Natural killer cell treated with Interleukin-12 subunit alpha and Interleukin-12 subunit beta and Interleukin-15 and Interleukin-18, amount 100 ng/mL, for 72 hours (primary cell): ENCODE measurements around the gene PCDHGB7. TPM values are rescaled to one million over a fixed set of nuclear protein-coding genes. Genes with fewer than 3 reads are reported as not detected.
A peak's percentile ranks its signal among the peaks of the same experiment; 100 is the strongest.
"Not testable (repeated sequence)": the region's sequence is repeated elsewhere in the genome, so short reads cannot be mapped to it uniquely, and the experiment has no call there.

Experiments
- ATAC-seq, 2 donors: fragments of 150-1000 bp; cut with Tn5 transposase in 1 of 2; sonication (Bioruptor Pico), chemical (Tn5 transposase) in 1 of 2; 2 replicates each; pipeline ENCODE4 v1.10.0; 2021
- DNase-seq: peaks from one replicate; pipeline ENCODE4 v3.0.0; 2022; ENCODE audit warnings: low spot score
- H3K27ac Mint-ChIP-seq, 2 donors: 1 replicate in 1 of 2; 2 replicates in 1 of 2; pipeline ENCODE4 v1.8.0; 2022; ENCODE audit warnings: mixed read lengths in 2 of 2, mild to moderate bottlenecking in 1 of 2, moderate library complexity in 1 of 2
- H3K27me3 Mint-ChIP-seq, 2 donors: 1 replicate in 1 of 2; 2 replicates in 1 of 2; pipeline ENCODE4 v1.8.0; 2022; ENCODE audit warnings: mixed read lengths in 2 of 2
- H3K36me3 Mint-ChIP-seq: one replicate; pipeline ENCODE4 v1.8.0; 2022; ENCODE audit warnings: mixed read lengths
- H3K4me1 Mint-ChIP-seq, 2 donors: 1 replicate in 1 of 2; 2 replicates in 1 of 2; pipeline ENCODE4 v1.8.0; 2022; ENCODE audit warnings: low read depth in 2 of 2, mixed read lengths in 2 of 2, mild to moderate bottlenecking in 1 of 2
- H3K4me3 Mint-ChIP-seq: one replicate; pipeline ENCODE4 v1.8.0; 2022; ENCODE audit warnings: mixed read lengths
- H3K9me3 Mint-ChIP-seq: 2 replicates; pipeline ENCODE4 v1.8.0; 2022; ENCODE audit warnings: mixed read lengths
- total RNA-seq, 2 donors: library from RNA; stranded (reverse); gene quantifications; one replicate each; pipeline ENCODE4 v1.2.3, GENCODE V29; 2022

PCDHGB7 gene
- total RNA-seq: under 1 TPM; 0.33 to 0.95 TPM

DNA sequence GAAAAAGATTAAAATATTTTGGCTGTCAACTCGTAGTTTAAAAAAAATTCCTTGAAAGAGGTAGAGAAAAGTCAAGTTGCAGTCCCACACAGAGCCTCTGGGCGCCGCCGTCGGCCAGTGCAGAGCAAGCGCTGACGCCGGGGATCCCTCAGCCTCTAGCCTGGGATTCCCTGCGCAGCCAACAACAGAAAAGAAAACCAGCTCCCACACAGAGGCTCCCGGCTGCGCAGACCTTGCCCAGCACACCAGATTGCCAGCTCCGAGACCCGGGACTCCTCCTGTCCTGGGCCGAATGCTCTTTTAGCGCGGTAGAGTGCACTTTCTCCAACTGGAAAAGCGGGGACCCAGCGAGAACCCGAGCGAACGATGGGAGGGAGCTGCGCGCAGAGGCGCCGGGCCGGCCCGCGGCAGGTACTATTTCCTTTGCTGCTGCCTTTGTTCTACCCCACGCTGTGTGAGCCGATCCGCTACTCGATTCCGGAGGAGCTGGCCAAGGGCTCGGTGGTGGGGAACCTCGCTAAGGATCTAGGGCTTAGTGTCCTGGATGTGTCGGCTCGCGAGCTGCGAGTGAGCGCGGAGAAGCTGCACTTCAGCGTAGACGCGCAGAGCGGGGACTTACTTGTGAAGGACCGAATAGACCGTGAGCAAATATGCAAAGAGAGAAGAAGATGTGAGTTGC, at the start of gene PCDHGB7:
PCDHGB7 (plus strand) TSS at position 184 of the 679 bp plus-strand sequence; CDS start at position 367, 183 bp downstream.
- Mint-ChIP-seq H3K4me3 (peak within 1 kb of the TSS; percentile 76), H3K27me3 (peaks cover 35 to 78% of the 10 kb centered on the region in 2 donors), H3K4me1 (peaks cover 20 to 51% of the 10 kb centered on the region in 2 donors), H3K27ac (peak within 1 kb of the TSS in 1 of 2 donors; percentile 18), H3K36me3 (peaks cover 30% of the 10 kb centered on the region)
- peak; percentile 82 to 92 for ATAC-seq
- peak; percentile 76 for DNase-seq
- H3K9me3 Mint-ChIP-seq: not testable (repeated sequence)

- DNase-seq (no peak), ATAC-seq (peak in 1 of 2 donors; percentile 44)
- Mint-ChIP-seq H3K4me1 (peaks cover 4 to 8% of the 10 kb centered on the region in 2 donors), H3K27me3 (peaks cover 47 to 63% of the 10 kb centered on the region in 2 donors), H3K27ac (no peak within 1 kb of the TSS), H3K4me3 (peak within 1 kb of the TSS; percentile 80), H3K36me3 (peaks cover 18% of the 10 kb centered on the region), H3K9me3 (peaks cover 6% of the 10 kb centered on the region)
Measured at GRCh38 chr5:141369994-141370848, 47.3 kb upstream of the PCDHGB7 start, which contains the start of gene PCDHGB3. PCDHGB3 (plus strand) TSS chr5:141370242; CDS start chr5:141370395, 153 bp downstream.

DNA sequence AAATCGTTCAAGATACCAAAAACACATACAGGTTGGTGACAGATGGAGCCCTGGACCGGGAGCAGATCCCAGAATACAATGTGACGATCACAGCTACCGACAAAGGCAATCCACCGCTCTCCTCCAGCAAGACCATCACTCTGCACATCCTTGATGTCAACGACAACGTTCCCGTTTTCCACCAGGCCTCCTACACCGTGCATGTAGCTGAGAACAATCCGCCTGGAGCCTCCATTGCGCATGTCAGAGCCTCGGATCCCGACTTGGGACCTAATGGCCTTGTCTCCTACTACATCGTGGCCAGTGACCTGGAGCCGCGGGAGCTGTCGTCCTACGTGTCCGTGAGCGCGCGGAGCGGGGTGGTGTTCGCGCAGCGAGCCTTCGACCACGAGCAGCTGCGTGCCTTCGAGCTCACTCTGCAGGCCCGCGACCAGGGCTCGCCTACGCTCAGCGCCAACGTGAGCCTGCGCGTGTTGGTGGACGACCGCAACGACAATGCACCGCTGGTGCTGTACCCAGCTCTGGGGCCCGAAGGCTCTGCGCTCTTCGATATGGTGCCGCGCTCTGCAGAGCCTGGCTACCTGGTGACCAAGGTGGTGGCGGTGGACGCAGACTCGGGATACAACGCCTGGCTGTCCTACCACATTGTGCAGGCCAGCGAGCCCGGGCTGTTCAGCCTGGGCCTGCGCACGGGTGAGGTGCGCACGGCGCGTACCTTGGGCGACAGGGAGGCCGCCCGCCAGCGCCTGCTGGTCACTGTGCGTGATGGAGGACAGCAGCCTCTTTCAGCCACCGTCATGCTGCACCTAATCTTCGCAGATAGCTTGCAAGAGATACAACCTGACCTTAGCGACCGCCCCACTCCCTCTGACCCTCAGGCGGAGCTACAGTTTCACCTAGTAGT, 45.7 kb upstream of the PCDHGB7 start:
- H3K9me3 Mint-ChIP-seq: peaks cover 6% of the 10 kb centered on the region
- peaks cover 4 to 8% of the 10 kb centered on the region in 2 donors for H3K4me1 Mint-ChIP-seq
- H3K36me3 Mint-ChIP-seq: peaks cover 17% of the 10 kb centered on the region
- DNase-seq (no peak), ATAC-seq (no peak)
- H3K27me3 Mint-ChIP-seq: peaks cover 44 to 49% of the 10 kb centered on the region in 2 donors
- no peak overlapping the region for H3K4me3 Mint-ChIP-seq
- no peak overlapping the region for H3K27ac Mint-ChIP-seq

DNA sequence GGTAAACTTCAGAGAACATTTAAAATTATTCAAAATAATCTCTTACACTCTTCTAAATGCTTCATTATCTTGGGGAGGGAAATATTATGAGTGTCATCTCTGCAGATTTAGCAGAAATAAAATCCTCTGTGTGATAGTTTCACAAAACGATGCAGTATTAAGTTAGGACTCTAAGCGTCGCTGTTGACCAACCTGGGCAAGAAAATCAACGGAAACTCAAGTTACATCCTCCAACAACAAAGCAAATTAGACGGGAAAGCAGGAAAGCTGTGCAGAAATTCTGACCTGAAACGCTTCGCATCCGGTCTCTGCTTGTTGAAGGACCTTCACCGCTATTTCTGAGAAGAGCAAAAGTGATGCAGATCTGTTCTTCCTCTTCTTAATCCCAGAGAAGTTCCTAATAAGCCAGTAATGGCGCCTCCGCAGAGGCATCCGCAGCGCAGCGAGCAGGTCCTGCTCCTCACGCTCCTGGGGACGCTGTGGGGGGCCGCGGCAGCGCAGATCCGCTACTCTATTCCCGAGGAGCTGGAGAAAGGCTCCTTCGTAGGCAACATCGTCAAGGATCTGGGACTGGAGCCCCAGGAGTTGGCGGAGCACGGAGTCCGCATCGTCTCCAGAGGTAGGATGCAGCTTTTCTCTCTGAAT, 43.7 kb upstream of the PCDHGB7 start, which contains the start of gene PCDHGA6:
PCDHGA6 (plus strand) TSS at position 219 of the 645 bp plus-strand sequence; CDS start at position 412, 193 bp downstream.
- no peak for DNase-seq
- H3K27me3 Mint-ChIP-seq: peaks cover 45 to 47% of the 10 kb centered on the region in 2 donors
- H3K36me3 Mint-ChIP-seq: peaks cover 17% of the 10 kb centered on the region
- ATAC-seq: no peak
- H3K4me1 Mint-ChIP-seq: peaks cover 4 to 8% of the 10 kb centered on the region in 2 donors
- H3K4me3 Mint-ChIP-seq: peak within 1 kb of the TSS; percentile 33
- no peak within 1 kb of the TSS for H3K27ac Mint-ChIP-seq
- peaks cover 6% of the 10 kb centered on the region for H3K9me3 Mint-ChIP-seq

DNA sequence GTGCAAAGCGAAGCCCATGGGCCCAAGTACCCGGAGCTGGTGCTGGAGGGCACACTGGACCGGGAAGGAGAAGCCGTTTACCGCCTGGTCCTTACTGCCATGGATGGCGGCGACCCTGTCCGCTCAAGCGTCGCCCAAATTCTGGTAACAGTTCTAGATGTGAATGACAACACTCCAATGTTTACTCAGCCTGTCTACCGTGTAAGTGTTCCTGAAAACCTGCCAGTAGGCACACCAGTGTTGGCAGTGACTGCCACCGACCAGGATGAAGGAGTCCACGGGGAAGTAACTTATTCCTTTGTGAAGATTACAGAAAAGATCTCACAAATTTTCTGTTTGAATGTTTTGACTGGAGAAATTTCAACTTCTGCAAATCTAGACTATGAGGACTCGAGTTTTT, 42.9 kb upstream of the PCDHGB7 start:
- ATAC-seq (no peak), DNase-seq (no peak)
- H3K27me3 Mint-ChIP-seq: peaks cover 41 to 44% of the 10 kb centered on the region in 2 donors
- H3K27ac Mint-ChIP-seq: no peak overlapping the region
- no peak overlapping the region for H3K4me3 Mint-ChIP-seq
- peaks cover 17% of the 10 kb centered on the region for H3K36me3 Mint-ChIP-seq
- peaks cover 6% of the 10 kb centered on the region for H3K9me3 Mint-ChIP-seq
- H3K4me1 Mint-ChIP-seq: peaks cover 4 to 8% of the 10 kb centered on the region in 2 donors

- not testable (repeated sequence) for H3K27ac Mint-ChIP-seq, H3K4me3 Mint-ChIP-seq, ATAC-seq, H3K9me3 Mint-ChIP-seq, DNase-seq, H3K4me1 Mint-ChIP-seq
- Mint-ChIP-seq H3K27me3 (peaks cover 38 to 41% of the 10 kb centered on the region in 2 donors), H3K36me3 (peaks cover 17% of the 10 kb centered on the region)
Measured at GRCh38 chr5:141375444-141376155, 41.9 kb upstream of the PCDHGB7 start.

DNA sequence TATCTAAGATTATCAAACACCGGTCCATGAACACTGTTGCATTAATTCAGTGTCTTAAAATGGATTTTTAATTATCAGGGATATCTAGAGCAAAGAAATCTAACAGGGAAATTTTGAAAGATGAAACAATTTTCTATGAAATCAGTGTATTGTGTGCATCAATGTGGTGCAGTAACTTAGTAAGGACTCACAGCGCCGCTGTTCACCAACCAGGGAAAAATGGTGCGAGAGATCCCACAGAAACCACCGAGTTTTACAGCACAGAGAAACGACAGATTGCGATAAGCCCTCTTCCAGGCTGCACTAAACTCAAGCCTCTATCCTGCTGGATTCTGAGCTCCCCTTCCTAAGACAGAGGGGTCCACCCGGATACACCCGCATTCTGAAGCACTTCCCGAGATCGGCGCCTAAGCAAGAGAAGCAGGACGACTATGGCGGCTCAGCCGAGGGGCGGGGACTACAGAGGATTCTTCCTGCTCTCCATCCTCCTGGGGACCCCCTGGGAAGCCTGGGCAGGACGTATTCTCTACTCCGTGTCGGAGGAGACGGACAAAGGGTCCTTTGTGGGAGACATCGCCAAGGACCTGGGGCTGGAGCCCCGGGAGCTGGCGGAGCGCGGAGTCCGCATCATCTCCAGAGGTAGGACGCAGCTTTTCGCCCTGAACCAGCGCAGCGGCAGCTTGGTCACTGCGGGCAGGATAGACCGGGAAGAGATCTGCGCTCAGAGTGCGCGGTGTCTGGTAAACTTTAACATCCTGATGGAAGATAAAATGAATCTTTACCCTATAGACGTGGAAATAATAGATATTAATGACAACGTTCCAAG, 34.8 kb upstream of the PCDHGB7 start, which contains the start of gene PCDHGA7:
PCDHGA7 (plus strand) TSS at position 274 of the 826 bp plus-strand sequence; CDS start at position 432, 158 bp downstream.
- DNase-seq: no peak
- H3K4me3 Mint-ChIP-seq: peak within 1 kb of the TSS; percentile 78
- peaks cover 37 to 59% of the 10 kb centered on the region in 2 donors for H3K27me3 Mint-ChIP-seq
- H3K9me3 Mint-ChIP-seq: no peaks in the 10 kb centered on the region
- peak in 1 of 2 donors; percentile 17 for ATAC-seq
- no peaks in the 10 kb centered on the region for H3K36me3 Mint-ChIP-seq
- no peaks in the 10 kb centered on the region for H3K4me1 Mint-ChIP-seq
- no peak within 1 kb of the TSS for H3K27ac Mint-ChIP-seq

GRCh38 chr5:141383345-141383744, 34.1 kb upstream of the PCDHGB7 start:
- Mint-ChIP-seq H3K4me1 (no peaks in the 10 kb centered on the region), H3K36me3 (peaks cover 2% of the 10 kb centered on the region), H3K27me3 (peaks cover 39 to 61% of the 10 kb centered on the region in 2 donors), H3K27ac (no peak overlapping the region), H3K9me3 (no peaks in the 10 kb centered on the region), H3K4me3 (no peak overlapping the region)
- DNase-seq (no peak), ATAC-seq (no peak)

- no peak for DNase-seq
- Mint-ChIP-seq H3K9me3 (no peaks in the 10 kb centered on the region), H3K36me3 (peaks cover 9% of the 10 kb centered on the region), H3K27me3 (peaks cover 43 to 59% of the 10 kb centered on the region in 2 donors), H3K4me3 (no peak overlapping the region), H3K4me1 (no peaks in the 10 kb centered on the region), H3K27ac (no peak overlapping the region)
- no peak for ATAC-seq
Measured at GRCh38 chr5:141384471-141385267, 32.8 kb upstream of the PCDHGB7 start.

DNA sequence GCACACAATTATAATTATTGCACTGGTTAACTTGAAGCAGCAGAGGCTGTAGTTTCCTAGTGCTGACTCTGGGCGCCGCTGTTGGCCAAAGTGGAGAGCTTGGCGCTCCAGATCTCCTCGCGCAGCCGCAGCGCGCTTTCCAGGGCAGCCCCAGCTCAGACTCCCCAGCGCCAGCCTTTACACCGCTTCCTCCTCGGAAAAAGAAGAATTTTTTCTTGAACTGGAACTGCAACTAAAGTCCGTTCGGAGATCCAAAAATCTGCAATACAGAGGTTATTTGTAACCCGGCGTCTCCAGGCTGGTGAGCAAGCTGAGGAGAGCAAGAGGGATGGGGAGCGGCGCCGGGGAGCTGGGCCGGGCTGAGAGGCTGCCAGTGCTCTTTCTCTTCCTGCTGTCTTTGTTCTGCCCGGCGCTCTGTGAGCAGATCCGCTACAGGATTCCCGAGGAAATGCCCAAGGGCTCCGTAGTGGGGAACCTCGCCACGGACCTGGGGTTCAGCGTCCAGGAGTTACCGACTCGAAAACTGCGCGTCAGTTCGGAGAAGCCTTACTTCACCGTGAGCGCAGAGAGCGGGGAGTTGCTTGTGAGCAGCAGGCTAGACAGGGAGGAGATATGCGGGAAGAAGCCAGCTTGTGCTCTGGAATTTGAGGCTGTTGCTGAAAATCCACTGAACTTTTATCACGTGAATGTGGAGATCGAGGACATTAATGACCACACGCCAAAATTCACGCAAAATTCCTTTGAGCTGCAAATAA, 29.7 kb upstream of the PCDHGB7 start, which contains the start of gene PCDHGB4:
PCDHGB4 (plus strand) TSS at position 142 of the 755 bp plus-strand sequence; CDS start at position 329, 187 bp downstream.
- ATAC-seq: peak; percentile 78 to 84

More for the DNA sequence above, 29.7 kb upstream of the PCDHGB7 start, which contains the start of gene PCDHGB4:
- not testable (repeated sequence) for H3K4me1 Mint-ChIP-seq, H3K9me3 Mint-ChIP-seq, H3K27ac Mint-ChIP-seq, DNase-seq
- Mint-ChIP-seq H3K27me3 (peaks cover 42 to 74% of the 10 kb centered on the region in 2 donors), H3K36me3 (peaks cover 14% of the 10 kb centered on the region), H3K4me3 (peak within 1 kb of the TSS; percentile 63)
